HG03175 (cell line): ENCODE results near the gene XPR1.
"Not testable (repeated sequence)": the region's sequence is repeated elsewhere in the genome, so short reads cannot be mapped to it uniquely, and the experiment has no call there.

Source experiments
- ATAC-seq: cut with Tn5 transposase; IDR thresholded peaks from one replicate; pipeline ENCODE4 v1.9.1; 2021; ENCODE audit warnings: mild to moderate bottlenecking, moderate library complexity; ENCODE audit not compliant: unreplicated experiment

XPR1 gene

GRCh38 chr1:180833180-180833579, 201.4 kb downstream of the XPR1 start:
- ATAC-seq, result not testable (repeated sequence)

- ATAC-seq, result no peak
Measured at GRCh38 chr1:180836449-180836848, 204.6 kb downstream of the XPR1 start.

GRCh38 chr1:180837020-180837419, 205.2 kb downstream of the XPR1 start:
- ATAC-seq, result no peak

- no peak for ATAC-seq
Measured at GRCh38 chr1:180838535-180838934, 206.7 kb downstream of the XPR1 start.

GRCh38 chr1:180839547-180839946, 207.7 kb downstream of the XPR1 start:
- no peak for ATAC-seq

GRCh38 chr1:180841415-180841814, 209.6 kb downstream of the XPR1 start:
- ATAC-seq, result no peak

- ATAC-seq, result no peak
Measured at GRCh38 chr1:180842052-180842451, 210.2 kb downstream of the XPR1 start.

- ATAC-seq, result no peak
Measured at GRCh38 chr1:180842491-180843275, 210.9 kb downstream of the XPR1 start.

- no peak for ATAC-seq
Measured at GRCh38 chr1:180845352-180845751, 213.5 kb downstream of the XPR1 start.

GRCh38 chr1:180848191-180848590, 216.4 kb downstream of the XPR1 start:
- no peak for ATAC-seq

- peak; percentile 55 for ATAC-seq
Measured at GRCh38 chr1:180849031-180849775, 217.4 kb downstream of the XPR1 start.

GRCh38 chr1:180851995-180852887, 220.4 kb downstream of the XPR1 start:
- ATAC-seq, result peak; percentile 44

GRCh38 chr1:180854001-180854400, 222.2 kb downstream of the XPR1 start:
- ATAC-seq, result no peak

- ATAC-seq, result no peak
Measured at GRCh38 chr1:180854456-180854855, 222.6 kb downstream of the XPR1 start.

- ATAC-seq, result not testable (repeated sequence)
Measured at GRCh38 chr1:180857947-180858725, 226.3 kb downstream of the XPR1 start.

GRCh38 chr1:180859306-180859705, 227.5 kb downstream of the XPR1 start:
- no peak for ATAC-seq

- no peak for ATAC-seq
Measured at GRCh38 chr1:180860535-180860934, 228.7 kb downstream of the XPR1 start.

- no peak for ATAC-seq
Measured at GRCh38 chr1:180862305-180862704, 230.5 kb downstream of the XPR1 start.

- ATAC-seq, result no peak
Measured at GRCh38 chr1:180863158-180863775, 231.4 kb downstream of the XPR1 start.
